Parathyroid adenoma (tissue), 2 donors: Measurements from ENCODE around the gene NQO2.

Experiments
- H2AFZ ChIP-seq: fragments of 300-600 bp; sonication (generic); one replicate; pipeline ENCODE4 v1.7.0; 2017; ENCODE audit warnings: antibody characterized with exemption, mild to moderate bottlenecking
- H3K27ac ChIP-seq: fragments of 300-600 bp; sonication (generic); one replicate; pipeline ENCODE4 v1.7.0; 2017
- H3K27me3 ChIP-seq: fragments of 300-600 bp; sonication (generic); one replicate; pipeline ENCODE4 v1.7.0; 2017; ENCODE audit warnings: low read length; ENCODE audit not compliant: control insufficient read depth, insufficient read depth
- H3K36me3 ChIP-seq: fragments of 300-600 bp; sonication (generic); one replicate; pipeline ENCODE4 v1.7.0; 2017; ENCODE audit warnings: low read length; ENCODE audit not compliant: control insufficient read depth, insufficient read depth
- H3K4me1 ChIP-seq: fragments of 300-600 bp; sonication (generic); one replicate; pipeline ENCODE4 v1.7.0; 2017; ENCODE audit warnings: control low read depth
- H3K4me2 ChIP-seq: fragments of 300-600 bp; sonication (generic); one replicate; pipeline ENCODE4 v1.7.0; 2017; ENCODE audit warnings: low read length
- H3K4me3 ChIP-seq: fragments of 300-600 bp; sonication (generic); one replicate; pipeline ENCODE4 v1.7.0; 2017; ENCODE audit warnings: low read depth, low read length
- H3K79me2 ChIP-seq: fragments of 300-600 bp; sonication (generic); one replicate; pipeline ENCODE4 v1.7.0; 2017; ENCODE audit warnings: control low read depth
- H3K9ac ChIP-seq: fragments of 300-600 bp; sonication (generic); one replicate; pipeline ENCODE4 v1.7.0; 2017; ENCODE audit warnings: mild to moderate bottlenecking
- H3K9me3 ChIP-seq: fragments of 300-600 bp; sonication (generic); one replicate; pipeline ENCODE4 v1.7.0; 2017; ENCODE audit warnings: low read length; ENCODE audit not compliant: control insufficient read depth
- TF ChIP-seq, protein P1 (sequence below): fragments of 300-600 bp; sonication (generic); IDR thresholded peaks from one replicate; pipeline ENCODE4 v1.7.0; 2017; ENCODE audit warnings: antibody characterized with exemption, mild to moderate bottlenecking
- donor health status: primary hyperparathyroidism.

NQO2 gene

DNA sequence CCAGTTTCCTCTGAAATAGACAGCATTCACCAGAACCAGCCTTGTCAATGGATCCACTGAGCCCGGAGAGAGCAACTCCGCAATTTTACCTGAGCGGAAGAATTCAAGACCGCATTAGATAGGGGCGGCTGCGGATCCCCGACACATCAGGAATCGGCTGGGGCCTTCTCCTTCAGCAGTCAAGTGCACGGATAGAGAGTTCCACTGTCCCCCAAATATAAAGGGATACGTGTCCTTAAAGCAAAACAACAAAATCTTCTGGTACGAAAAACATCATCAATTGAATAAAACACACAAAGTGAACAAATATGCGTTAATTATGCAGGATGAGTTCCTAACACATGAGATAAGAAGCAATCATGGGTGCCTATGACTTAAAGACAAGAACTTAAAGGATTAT lies 46.6 kb upstream of the NQO2 start:
- peak overlapping the region; percentile 2 for H3K4me2 ChIP-seq
- peak overlapping the region; percentile 82 for H2AFZ ChIP-seq
- no peak overlapping the region for H3K4me3 ChIP-seq
- H3K27me3 ChIP-seq = no peaks in the 10 kb centered on the region
- TF ChIP-seq, protein P1, sequence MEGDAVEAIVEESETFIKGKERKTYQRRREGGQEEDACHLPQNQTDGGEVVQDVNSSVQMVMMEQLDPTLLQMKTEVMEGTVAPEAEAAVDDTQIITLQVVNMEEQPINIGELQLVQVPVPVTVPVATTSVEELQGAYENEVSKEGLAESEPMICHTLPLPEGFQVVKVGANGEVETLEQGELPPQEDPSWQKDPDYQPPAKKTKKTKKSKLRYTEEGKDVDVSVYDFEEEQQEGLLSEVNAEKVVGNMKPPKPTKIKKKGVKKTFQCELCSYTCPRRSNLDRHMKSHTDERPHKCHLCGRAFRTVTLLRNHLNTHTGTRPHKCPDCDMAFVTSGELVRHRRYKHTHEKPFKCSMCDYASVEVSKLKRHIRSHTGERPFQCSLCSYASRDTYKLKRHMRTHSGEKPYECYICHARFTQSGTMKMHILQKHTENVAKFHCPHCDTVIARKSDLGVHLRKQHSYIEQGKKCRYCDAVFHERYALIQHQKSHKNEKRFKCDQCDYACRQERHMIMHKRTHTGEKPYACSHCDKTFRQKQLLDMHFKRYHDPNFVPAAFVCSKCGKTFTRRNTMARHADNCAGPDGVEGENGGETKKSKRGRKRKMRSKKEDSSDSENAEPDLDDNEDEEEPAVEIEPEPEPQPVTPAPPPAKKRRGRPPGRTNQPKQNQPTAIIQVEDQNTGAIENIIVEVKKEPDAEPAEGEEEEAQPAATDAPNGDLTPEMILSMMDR = no peak
- peaks cover 10% of the 10 kb centered on the region for H3K4me1 ChIP-seq
- H3K9me3 ChIP-seq = no peaks in the 10 kb centered on the region
- H3K27ac ChIP-seq = peak overlapping the region; percentile 66
- H3K79me2 ChIP-seq = peaks cover 6% of the 10 kb centered on the region
- H3K9ac ChIP-seq = no peak overlapping the region
- no peaks in the 10 kb centered on the region for H3K36me3 ChIP-seq

DNA sequence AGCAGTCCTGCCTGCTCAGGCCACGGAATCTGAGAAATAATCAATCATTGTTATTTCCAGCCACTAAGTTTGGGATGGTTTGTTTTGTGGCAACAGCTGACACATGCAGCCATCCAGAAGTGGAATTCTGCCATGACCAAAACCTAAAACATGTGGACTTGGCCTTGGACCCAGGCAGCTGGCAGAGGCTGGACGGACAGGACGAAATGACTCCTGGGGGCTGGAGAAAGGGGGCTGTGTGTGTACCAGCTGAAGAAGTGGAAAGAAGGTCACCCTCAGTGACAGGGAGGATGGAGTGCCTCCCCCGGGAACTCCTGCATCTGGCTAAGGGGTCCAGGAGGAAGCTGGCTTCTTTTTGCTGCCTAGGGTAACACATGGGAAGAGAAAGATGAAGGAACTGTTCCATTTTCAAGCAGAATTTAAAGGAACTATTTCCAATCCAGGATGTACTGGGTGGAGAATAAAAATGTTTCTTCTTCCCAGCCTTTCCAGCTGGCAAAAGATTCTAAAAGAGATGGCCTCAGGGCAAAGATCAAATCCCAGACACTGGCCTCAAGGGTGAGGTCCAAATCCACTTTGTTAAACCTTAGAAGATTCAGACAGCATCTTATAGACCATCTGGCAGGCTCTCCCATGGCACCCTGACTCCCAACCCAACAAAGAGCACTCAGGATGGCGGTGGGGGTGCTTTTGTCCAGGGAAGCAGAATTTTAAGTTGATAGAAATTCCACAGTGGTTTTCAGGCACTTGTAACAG lies 42.6 kb upstream of the NQO2 start:
- no peaks in the 10 kb centered on the region for H3K9me3 ChIP-seq
- H3K9ac ChIP-seq = no peak overlapping the region
- H3K4me1 ChIP-seq = peaks cover 18% of the 10 kb centered on the region
- H2AFZ ChIP-seq = no peak overlapping the region
- H3K4me2 ChIP-seq = no peak overlapping the region
- H3K36me3 ChIP-seq = no peaks in the 10 kb centered on the region
- no peak overlapping the region for H3K4me3 ChIP-seq
- H3K27ac ChIP-seq = no peak overlapping the region
- peaks cover 34% of the 10 kb centered on the region for H3K79me2 ChIP-seq
- H3K27me3 ChIP-seq = no peaks in the 10 kb centered on the region
- TF ChIP-seq, protein P1 = no peak

DNA sequence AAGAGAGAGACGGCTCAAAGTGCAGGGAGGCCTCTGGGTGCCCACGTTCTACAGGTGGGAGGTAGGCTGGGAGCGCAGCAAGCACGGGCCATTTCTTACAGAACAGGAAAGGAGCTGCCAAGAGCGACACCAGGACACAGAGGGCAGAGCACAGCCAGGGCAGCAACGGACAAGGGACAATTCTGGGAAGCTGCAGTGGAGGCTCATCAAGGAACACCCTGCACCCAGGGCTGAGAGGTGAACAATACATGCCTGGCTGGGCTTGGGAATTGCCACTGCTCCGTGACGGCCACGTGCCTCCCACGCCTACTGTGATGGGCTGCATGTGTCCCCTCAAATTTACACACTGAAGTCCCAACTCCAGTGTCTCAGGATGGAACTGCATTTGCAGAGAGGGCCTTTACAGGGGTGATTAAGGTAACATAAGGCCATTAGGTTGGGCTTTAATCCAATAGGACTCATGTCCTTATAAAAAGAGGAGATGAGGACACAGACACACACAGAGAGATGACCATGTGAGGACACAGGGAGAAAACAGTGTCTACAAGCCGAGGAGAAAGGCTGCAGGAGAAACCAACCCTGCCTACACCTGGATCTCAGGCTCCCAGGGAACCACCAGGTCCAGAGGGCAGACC lies 41.9 kb upstream of the NQO2 start:
- no peak overlapping the region for H3K9ac ChIP-seq
- no peak overlapping the region for H2AFZ ChIP-seq
- no peak overlapping the region for H3K4me3 ChIP-seq
- no peaks in the 10 kb centered on the region for H3K36me3 ChIP-seq
- no peak overlapping the region for H3K27ac ChIP-seq
- H3K79me2 ChIP-seq = peaks cover 36% of the 10 kb centered on the region
- TF ChIP-seq, protein P1 = no peak
- no peak overlapping the region for H3K4me2 ChIP-seq
- H3K27me3 ChIP-seq = no peaks in the 10 kb centered on the region
- H3K4me1 ChIP-seq = peaks cover 20% of the 10 kb centered on the region
- H3K9me3 ChIP-seq = no peaks in the 10 kb centered on the region

DNA sequence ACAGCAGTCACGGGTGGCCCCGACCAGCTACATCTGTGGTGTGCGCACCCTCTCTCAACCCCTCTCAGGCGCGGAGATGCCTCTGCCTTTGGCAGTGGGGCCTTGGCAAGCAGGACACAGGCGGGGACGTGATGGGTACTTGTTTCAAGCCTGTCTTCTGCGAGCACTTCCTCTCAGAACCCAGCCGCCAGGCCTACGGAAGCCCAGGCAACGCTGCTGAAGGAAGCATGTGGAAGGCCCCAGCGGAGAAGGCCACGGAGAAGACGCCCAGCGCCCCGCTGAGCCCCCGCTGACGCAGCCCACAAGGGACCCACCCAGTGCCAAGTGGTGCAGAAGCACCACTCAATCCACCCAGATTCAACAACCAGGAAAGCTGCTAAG lies 41.4 kb upstream of the NQO2 start:
- no peaks in the 10 kb centered on the region for H3K27me3 ChIP-seq
- no peak overlapping the region for H2AFZ ChIP-seq
- H3K4me2 ChIP-seq = no peak overlapping the region
- no peak overlapping the region for H3K4me3 ChIP-seq
- no peaks in the 10 kb centered on the region for H3K9me3 ChIP-seq
- no peak overlapping the region for H3K27ac ChIP-seq
- peaks cover 34% of the 10 kb centered on the region for H3K79me2 ChIP-seq
- no peak overlapping the region for H3K9ac ChIP-seq
- TF ChIP-seq, protein P1 = no peak
- peaks cover 17% of the 10 kb centered on the region for H3K4me1 ChIP-seq
- H3K36me3 ChIP-seq = no peaks in the 10 kb centered on the region
